Type B pancreatic cell (in vitro differentiated cells): ENCODE measurements around the gene CFDP1. TPM values are rescaled to one million over a fixed set of nuclear protein-coding genes. Genes with fewer than 3 reads are reported as not detected.
"Not testable (repeated sequence)": the region's sequence is repeated elsewhere in the genome, so short reads cannot be mapped to it uniquely, and the experiment has no call there.

Source experiments
- DNase-seq: peaks from one replicate; pipeline ENCODE4 v3.0.0; 2021; ENCODE audit warnings: mixed read lengths; ENCODE audit not compliant: unreplicated experiment; ENCODE audit errors: extremely low spot score
- H3K27ac Mint-ChIP-seq: 2 replicates; pipeline ENCODE4 v1.8.0; 2021; ENCODE audit warnings: mild to moderate bottlenecking, mixed read lengths
- H3K27me3 Mint-ChIP-seq: 2 replicates; pipeline ENCODE4 v1.8.0; 2021; ENCODE audit warnings: mixed read lengths
- H3K36me3 Mint-ChIP-seq: 2 replicates; pipeline ENCODE4 v1.8.0; 2021; ENCODE audit warnings: mixed read lengths
- H3K4me1 Mint-ChIP-seq: one replicate; pipeline ENCODE4 v1.8.0; 2021; ENCODE audit warnings: mixed read lengths; ENCODE audit not compliant: unreplicated experiment
- H3K4me3 Mint-ChIP-seq: 2 replicates; pipeline ENCODE4 v1.8.0; 2021; ENCODE audit warnings: mild to moderate bottlenecking, mixed read lengths
- H3K9me3 Mint-ChIP-seq: 2 replicates; pipeline ENCODE4 v1.8.0; 2021; ENCODE audit warnings: mixed read lengths
- total RNA-seq: library from RNA; stranded (reverse); gene quantifications from 2 replicates; pipeline ENCODE4 v1.2.1, GENCODE V29; 2021; ENCODE audit warnings: low replicate concordance
- TF ChIP-seq, protein P1 (sequence below): fragments of 200-600 bp; sonication (generic); conservative IDR thresholded peaks from 2 replicates; pipeline ENCODE4 v1.5.0; 2021; ENCODE audit warnings: antibody characterized with exemption, mild to moderate bottlenecking

CFDP1 gene
- total RNA-seq, 1 donor from 2014 or later, result 84.9 TPM

- TF ChIP-seq, protein P1, sequence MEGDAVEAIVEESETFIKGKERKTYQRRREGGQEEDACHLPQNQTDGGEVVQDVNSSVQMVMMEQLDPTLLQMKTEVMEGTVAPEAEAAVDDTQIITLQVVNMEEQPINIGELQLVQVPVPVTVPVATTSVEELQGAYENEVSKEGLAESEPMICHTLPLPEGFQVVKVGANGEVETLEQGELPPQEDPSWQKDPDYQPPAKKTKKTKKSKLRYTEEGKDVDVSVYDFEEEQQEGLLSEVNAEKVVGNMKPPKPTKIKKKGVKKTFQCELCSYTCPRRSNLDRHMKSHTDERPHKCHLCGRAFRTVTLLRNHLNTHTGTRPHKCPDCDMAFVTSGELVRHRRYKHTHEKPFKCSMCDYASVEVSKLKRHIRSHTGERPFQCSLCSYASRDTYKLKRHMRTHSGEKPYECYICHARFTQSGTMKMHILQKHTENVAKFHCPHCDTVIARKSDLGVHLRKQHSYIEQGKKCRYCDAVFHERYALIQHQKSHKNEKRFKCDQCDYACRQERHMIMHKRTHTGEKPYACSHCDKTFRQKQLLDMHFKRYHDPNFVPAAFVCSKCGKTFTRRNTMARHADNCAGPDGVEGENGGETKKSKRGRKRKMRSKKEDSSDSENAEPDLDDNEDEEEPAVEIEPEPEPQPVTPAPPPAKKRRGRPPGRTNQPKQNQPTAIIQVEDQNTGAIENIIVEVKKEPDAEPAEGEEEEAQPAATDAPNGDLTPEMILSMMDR, result no peak
- H3K27ac Mint-ChIP-seq, result no peak overlapping the region
- no peak overlapping the region for H3K4me3 Mint-ChIP-seq
- peaks cover 48% of the 10 kb centered on the region for H3K4me1 Mint-ChIP-seq
- no peaks in the 10 kb centered on the region for H3K9me3 Mint-ChIP-seq
- DNase-seq, result no peak
- H3K36me3 Mint-ChIP-seq, result peaks cover 9% of the 10 kb centered on the region
- H3K27me3 Mint-ChIP-seq, result no peaks in the 10 kb centered on the region
These were observed 23.7 kb upstream of the CFDP1 start for GRCh38 chr16:75456971-75457370.

DNA sequence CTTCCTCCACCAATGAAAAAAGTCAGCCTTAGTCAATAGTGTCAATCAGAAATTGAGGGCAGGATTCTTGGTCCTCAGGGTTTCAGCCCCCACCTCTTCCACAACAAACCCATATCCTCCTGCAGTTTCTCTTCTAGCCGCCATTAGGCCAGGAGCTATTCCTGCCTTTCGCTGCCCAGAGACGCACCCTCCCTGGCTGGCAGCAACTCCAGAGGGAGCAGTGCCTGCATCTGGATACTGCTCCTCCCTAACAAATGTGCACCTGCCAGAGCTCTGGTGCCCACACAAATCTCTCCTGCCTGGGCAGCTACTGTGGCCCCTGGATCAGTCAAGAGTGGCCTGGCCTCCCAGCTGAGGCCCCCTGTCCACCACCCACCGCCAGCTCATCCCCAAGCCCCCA is 23.2 kb upstream of the CFDP1 start:
- H3K27ac Mint-ChIP-seq, H3K27me3 Mint-ChIP-seq, DNase-seq, H3K9me3 Mint-ChIP-seq, H3K36me3 Mint-ChIP-seq, H3K4me3 Mint-ChIP-seq: not testable (repeated sequence)
- H3K4me1 Mint-ChIP-seq, result peaks cover 43% of the 10 kb centered on the region

- Mint-ChIP-seq H3K9me3 (no peaks in the 10 kb centered on the region), H3K27me3 (no peaks in the 10 kb centered on the region), H3K4me1 (peaks cover 37% of the 10 kb centered on the region), H3K36me3 (peaks cover 9% of the 10 kb centered on the region), H3K27ac (no peak overlapping the region), H3K4me3 (no peak overlapping the region)
- TF ChIP-seq, protein P1, result no peak
- no peak for DNase-seq
These were observed 22.4 kb upstream of the CFDP1 start for GRCh38 chr16:75455677-75456076.

DNA sequence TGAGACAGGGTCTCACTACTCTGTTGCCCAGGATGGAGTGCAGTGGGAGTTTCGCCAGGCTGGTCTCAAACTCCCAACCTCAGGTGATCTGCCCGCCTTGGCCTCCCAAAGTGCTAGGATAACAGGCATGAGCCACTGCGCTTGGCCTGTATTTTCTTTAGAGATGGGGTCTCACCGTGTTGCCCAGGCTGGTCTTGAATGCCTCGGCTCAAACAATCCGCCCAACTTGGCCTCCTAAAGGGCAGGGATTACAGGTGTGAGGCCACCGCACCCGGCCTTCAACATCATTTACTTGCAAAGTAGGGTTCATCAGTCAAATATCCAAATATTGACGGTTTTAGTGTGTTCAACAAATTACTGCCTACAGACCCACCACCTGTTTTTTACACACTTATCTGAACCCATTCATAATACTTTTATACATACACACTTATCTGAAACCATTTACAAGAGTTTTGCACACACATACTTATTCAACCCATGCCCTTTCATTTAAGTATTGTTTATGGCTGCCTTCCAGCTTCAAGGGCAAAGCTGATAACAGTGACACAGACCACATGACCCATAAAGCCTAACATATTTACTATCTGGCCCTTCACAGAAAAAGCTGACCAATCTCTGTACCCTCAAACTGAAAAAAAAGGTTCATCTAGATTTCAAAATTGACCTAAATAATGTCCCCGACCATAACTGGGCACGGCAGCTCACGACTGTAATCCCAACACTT is 19.3 kb upstream of the CFDP1 start:
- Mint-ChIP-seq H3K27ac (peak overlapping the region; percentile 12), H3K4me1 (peaks cover 22% of the 10 kb centered on the region), H3K27me3 (no peaks in the 10 kb centered on the region), H3K9me3 (no peaks in the 10 kb centered on the region), H3K36me3 (peaks cover 5% of the 10 kb centered on the region), H3K4me3 (no peak overlapping the region)
- DNase-seq, result no peak
- TF ChIP-seq, protein P1, result no peak

GRCh38 chr16:75446416-75446815 is 13.1 kb upstream of the CFDP1 start:
- Mint-ChIP-seq H3K27ac (no peak overlapping the region), H3K4me3 (no peak overlapping the region), H3K9me3 (no peaks in the 10 kb centered on the region), H3K27me3 (no peaks in the 10 kb centered on the region), H3K36me3 (peaks cover 9% of the 10 kb centered on the region), H3K4me1 (peaks cover 9% of the 10 kb centered on the region)
- DNase-seq, result no peak
- TF ChIP-seq, protein P1, result no peak

DNA sequence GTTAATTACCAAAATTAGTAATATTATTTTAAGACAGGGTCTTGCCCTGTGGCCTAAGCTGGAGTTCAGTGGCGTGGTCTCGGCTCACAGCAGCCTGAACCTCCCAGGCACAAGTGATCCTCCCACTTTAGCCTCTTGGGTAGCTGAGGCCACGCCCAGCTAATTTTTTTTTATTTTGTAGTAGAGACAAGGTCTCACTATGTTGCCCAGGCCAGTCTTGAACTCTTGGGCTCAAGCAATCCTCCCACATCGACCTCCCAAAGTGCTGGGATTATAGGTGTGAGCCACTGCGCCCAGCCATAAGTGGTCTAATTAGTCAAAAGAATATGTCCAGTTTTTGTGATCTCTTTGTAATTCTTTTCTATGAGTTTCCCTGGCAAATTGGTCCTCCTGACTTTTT is 12.0 kb upstream of the CFDP1 start:
- TF ChIP-seq, protein P1, result no peak
- Mint-ChIP-seq H3K27ac (no peak overlapping the region), H3K4me3 (no peak overlapping the region), H3K4me1 (peaks cover 9% of the 10 kb centered on the region), H3K27me3 (no peaks in the 10 kb centered on the region), H3K9me3 (no peaks in the 10 kb centered on the region), H3K36me3 (peaks cover 9% of the 10 kb centered on the region)
- DNase-seq, result no peak
